ENCODE measurements around the gene RTL5.
"Not testable (repeated sequence)": the region's sequence is repeated elsewhere in the genome, so short reads cannot be mapped to it uniquely, and the experiment has no call there.

RTL5 gene

DNA sequence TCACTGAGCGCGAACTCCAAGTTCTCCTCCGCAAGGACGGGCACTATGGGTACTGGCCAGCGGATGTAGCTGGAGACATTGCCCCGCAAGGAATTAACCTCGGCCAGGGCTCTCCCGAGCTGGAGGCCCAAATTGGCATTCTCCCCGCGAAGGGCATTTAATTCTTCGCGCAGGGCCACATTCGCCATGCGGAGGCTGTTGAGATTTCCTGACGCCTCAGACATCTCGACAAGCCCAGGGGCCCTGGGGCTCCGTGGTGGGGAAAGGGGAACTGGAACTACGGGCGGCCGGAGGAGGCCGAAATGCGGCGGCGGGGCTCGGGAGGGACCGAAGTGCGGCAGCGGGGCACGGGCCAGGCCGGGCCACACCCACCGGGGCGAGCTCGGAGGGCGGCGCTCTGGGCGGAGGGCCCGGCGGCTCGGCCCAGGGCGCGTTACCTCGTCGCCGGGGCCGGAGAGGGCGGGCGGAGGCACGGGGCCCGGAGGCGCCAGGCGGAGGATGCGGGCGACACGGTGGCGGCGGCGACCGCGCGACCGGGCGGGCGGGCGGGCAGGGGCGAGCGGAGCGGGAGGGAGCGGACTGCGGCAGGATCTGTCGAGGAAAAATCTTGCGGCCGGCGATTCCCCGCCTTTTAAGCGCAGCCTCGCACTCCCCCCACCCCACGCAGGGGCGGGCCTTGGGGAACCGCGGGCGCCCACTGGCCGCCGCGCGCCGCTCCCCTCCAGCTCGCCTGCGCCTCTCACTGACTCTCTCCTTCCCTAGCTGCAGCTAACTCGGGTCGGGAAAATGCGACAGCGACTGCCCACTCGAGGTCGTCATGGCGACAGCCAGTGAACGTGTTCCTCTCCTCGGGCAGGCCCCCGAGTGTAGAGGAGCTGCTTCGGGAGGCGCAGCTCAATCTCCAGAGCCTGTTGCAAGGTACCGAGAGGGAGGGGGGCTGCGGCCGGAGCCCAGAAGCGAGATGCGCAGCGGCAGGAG lies at the start of gene RTL5:
TSS of gene RTL5 (minus strand) at position 599 of the 978 bp plus-strand sequence.
- no peak for DNase-seq

DNA sequence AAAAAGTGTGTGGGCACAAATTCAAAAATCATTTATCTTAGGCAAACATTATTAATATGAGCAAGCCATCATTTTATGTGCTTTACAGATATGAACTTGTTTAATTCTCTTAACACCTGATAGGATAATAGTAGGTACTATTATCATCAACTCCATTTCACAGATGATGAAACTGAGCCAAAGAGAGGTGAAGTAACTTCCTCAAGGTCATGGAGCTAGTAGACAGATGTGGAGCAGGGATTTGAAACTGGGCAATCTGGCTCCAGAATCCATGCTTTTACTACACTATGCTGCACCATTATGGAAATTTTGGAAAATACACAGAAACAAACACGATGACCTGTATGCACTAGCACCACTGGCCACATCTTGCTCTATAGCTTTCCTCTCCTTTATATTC lies 48.8 kb upstream of the RTL5 start:
- no peak for DNase-seq

GRCh38 chrX:72176981-72177380 lies 45.3 kb upstream of the RTL5 start:
- DNase-seq, result no peak

DNA sequence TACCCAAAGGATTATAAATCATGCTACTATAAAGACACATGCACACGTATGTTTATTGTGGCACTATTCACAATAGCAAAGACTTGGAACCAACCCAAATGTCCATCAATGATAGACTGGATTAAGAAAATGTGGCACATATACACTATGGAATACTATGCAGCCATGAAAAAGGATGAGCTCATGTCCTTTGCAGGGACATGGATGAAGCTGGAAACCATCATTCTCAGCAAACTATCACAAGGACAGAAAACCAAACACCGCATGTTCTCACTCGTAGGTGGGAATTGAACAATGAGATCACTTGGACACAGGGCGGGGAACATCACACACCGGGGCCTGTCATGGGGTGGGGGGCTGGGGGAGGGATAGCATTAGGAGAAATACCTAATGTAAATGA lies 44.6 kb upstream of the RTL5 start:
- not testable (repeated sequence) for DNase-seq

- no peak for DNase-seq
Measured at GRCh38 chrX:72169008-72169728, 37.5 kb upstream of the RTL5 start.

GRCh38 chrX:72165551-72165950 lies 33.8 kb upstream of the RTL5 start:
- no peak for DNase-seq

DNA sequence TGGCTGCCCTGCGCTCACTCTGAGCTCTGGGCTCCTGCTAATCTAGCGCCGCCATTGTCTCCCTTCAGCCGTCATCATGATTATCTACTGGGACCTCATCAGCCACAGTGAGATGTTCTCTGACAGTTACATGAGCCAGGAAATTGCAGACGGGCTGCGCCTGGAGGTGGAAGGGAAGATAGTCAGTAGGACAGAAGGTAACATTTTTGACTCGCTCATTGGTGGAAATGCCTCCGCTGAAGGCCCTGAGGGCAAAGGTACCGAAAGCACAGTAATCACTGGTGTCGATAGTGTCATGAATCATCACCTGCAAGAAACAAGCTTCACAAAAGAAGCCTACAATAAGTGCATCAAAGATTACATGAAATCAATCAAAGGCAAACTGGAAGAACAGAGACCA lies 28.1 kb upstream of the RTL5 start:
- DNase-seq, result no peak

DNA sequence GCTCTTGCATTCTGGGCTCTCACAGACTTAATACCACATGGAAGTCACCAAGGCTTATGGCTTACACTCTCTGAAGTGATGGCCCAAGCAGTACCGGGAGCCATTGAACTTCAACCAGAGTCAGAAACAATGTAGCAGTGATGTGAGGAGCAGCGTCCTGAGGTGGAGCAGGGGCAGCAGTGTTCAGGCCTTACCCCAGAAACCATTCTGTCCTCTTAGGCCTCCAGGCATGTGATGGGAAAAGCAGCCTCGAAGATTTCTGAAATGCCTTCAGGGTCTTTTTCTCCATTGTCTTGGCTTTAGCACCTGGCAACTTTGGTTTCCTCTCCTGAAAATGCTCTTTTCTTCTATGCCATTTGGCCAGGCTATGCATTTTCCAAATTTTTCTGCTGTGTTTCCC lies 27.1 kb upstream of the RTL5 start:
- DNase-seq, result no peak

- no peak for DNase-seq
Measured at GRCh38 chrX:72146527-72146926, 14.8 kb upstream of the RTL5 start.

- DNase-seq, result no peak
Measured at GRCh38 chrX:72145181-72145580, 13.5 kb upstream of the RTL5 start.

DNA sequence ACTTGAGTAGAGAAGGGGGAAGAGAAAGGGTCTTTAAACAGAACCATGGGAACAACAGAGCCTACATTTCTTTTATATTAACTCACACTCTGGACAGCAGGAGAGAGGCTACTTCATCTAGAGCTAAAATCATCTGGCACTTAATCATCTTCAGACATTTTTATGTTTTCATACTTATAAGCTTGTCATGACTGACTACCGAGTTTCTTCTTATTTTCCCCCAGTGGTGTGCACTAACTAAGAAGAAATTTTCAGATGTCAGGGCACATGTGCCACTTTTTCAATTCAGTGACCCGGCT lies 11.8 kb upstream of the RTL5 start:
- DNase-seq, result no peak

GRCh38 chrX:72142794-72143608 lies 11.3 kb upstream of the RTL5 start:
- DNase-seq, result no peak

- no peak for DNase-seq
Measured at GRCh38 chrX:72142094-72142793, 10.5 kb upstream of the RTL5 start.

DNA sequence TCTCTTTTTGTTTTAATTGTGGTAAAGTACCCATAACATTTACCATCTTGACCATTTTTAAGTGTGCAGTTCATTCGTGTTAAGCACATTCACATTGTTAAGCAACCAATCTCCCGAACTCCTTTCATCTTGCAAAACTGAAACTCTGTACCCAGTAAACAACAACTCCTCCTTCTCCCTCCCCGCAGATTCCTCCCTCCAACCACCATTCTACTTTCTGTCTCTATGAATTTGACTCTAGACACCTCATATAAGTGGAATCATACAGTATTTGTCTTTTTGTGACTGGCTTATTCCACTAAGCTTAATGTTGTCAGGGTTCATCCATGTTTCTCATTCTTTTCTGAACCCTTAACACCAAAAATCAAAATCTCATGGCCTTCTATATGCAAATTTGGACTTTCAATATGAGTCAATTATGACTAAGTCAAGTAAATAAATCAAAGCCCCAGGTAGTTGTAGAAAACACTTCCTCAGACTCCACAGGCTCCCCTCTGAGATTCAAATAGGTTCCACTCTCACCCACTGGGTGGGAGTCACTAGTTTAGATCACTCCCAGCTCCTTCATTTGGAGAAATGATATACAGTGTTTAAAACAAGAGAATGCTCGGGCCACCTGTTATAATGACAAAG lies 9.8 kb upstream of the RTL5 start:
- no peak for DNase-seq

GRCh38 chrX:72139538-72139937 lies 7.8 kb upstream of the RTL5 start:
- DNase-seq, result no peak

GRCh38 chrX:72137846-72138495 lies 6.3 kb upstream of the RTL5 start:
- DNase-seq, result no peak

DNA sequence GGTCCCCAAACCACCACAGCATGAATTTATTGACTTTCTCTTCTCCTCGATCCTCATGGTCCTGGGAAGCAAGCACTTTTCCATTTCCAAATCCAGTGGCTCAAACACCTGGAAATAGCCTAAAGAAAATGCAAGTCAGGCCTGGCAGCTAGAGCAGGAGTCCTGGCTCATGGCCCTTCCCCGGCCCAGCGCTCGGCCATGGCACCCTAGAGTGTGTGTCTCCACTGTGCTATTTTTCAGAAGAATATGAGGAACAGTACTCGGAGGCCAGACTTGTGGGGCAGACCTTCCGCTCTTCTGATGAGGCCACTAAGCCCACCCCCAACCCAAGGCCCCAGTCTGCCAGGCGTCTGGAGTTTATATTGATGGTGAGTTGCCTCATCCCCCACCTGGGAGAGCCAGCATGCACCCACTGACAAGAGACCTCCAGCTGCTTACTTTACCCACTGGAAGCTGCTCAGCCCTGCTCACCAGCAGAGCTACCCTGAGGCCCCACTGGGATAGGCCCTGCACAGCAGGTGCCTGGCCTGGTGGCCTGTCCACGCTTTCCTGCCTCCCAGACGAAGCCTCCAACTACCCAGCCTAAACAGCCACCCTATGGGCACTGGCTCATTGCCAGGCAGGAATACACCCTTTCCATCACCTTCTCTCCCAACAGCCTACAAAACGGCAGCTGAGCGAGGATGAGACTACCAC lies 2.3 kb upstream of the RTL5 start:
- no peak for DNase-seq

- no peak for DNase-seq
Measured at GRCh38 chrX:72132456-72132855, 741 bp upstream of the RTL5 start.

DNA sequence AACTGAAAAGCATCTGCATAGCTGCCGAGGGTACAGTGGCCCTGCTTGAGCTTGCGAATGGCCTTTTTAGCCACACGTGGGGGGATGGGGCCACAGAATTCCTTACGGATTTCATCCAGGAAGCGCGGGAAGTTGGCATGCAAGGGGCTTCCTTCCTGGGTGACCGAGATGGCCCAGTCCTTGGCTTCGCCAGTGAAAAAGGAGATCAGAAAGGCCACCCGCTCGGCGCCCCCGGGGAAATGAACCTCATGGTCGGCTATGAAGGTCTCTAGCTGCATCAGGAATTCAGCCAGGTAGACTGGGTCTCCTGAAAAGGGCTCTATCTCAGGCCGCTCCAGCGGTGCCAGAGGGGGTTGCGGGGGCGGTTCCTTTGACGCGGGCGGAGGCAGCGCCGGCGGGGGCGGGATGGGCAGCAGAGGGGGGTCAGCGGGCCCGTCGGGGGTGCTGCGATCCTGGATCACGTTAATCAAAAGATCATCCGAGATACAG lies 909 bp downstream of the RTL5 start:
- DNase-seq, result no peak

GRCh38 chrX:72130156-72130761 lies 1.5 kb downstream of the RTL5 start:
- DNase-seq, result no peak

GRCh38 chrX:72129661-72130060 lies 2.1 kb downstream of the RTL5 start:
- no peak for DNase-seq

Measured in NK-92 treated with Interleukin-12 subunit alpha and Interleukin-12 subunit beta, amount 100 ng/mL, for 24 hours (cell line).